K562 (cell line): Measurements from ENCODE around the gene AGAP1. TPM values are rescaled to one million over a fixed set of nuclear protein-coding genes. Genes with fewer than 3 reads are reported as not detected.

ENCODE experiments used
- BACH1 ChIP-seq: fragments of 200-800 bp; sonication (Bioruptor generic); IDR thresholded peaks from 2 replicates; pipeline ENCODE4 v1.6.1; 2016; ENCODE audit warnings: missing genetic modification characterization, missing compliant biosample characterization
- MNT ChIP-seq, 2 experiments: fragments of 450-650 bp; conservative IDR thresholded peaks; 2 replicates each; pipeline ENCODE4 v1.6.1; 2017; ENCODE audit warnings: mild to moderate bottlenecking in 2 of 2, moderate library complexity in 2 of 2
- MXI1 ChIP-seq: IDR thresholded peaks from 2 replicates; pipeline ENCODE4 v1.6.1; 2011; ENCODE audit warnings: low read depth, mild to moderate bottlenecking, improper control_type of control experiment, low read length
- PYGO2 ChIP-seq: fragments of 450-650 bp; IDR thresholded peaks from 2 replicates; pipeline ENCODE4 v1.6.1; 2016; ENCODE audit warnings: mild to moderate bottlenecking, missing genetic modification characterization, moderate library complexity, missing compliant biosample characterization
- SP1 ChIP-seq: sonication (generic); formaldehyde crosslinking; IDR thresholded peaks from 2 replicates; pipeline ENCODE4 v1.8.1; 2022; ENCODE audit warnings: mild to moderate bottlenecking, missing genetic modification reagents
- TBL1XR1 ChIP-seq, 2 experiments: IDR thresholded peaks; 2 replicates each; pipeline ENCODE4 v1.6.1; 2012; ENCODE audit warnings: improper control_type of control experiment in 2 of 2, low read length in 2 of 2, mild to moderate bottlenecking in 1 of 2
- ZNF785 ChIP-seq: fragments of 250-450 bp; sonication (Bioruptor Pico); IDR thresholded peaks from 2 replicates; pipeline ENCODE4 v1.4.0; 2020; ENCODE audit warnings: mild to moderate bottlenecking
- ZZZ3 ChIP-seq: fragments of 450-650 bp; IDR thresholded peaks from 2 replicates; pipeline ENCODE4 v1.6.1; 2016; ENCODE audit warnings: antibody characterized with exemption, mild to moderate bottlenecking, moderate library complexity
- polyA plus RNA-seq, 8 experiments: library from polyadenylated mRNA; depleted of rRNA in 4 of 8; stranded (reverse) in 5 of 8; unstranded in 3 of 8; fragments of >200 nt; fragmentation: Nextera tagmentation in 2 of 8; fragmentation: Illumina TruSeq in 1 of 8; extraction: Ambion mirVana in 2 of 8; extraction: Trizol in 1 of 8; gene quantifications; 2 replicates each; pipeline versions ENCODE4 v1.2.1 to v1.2.3, GENCODE V29; 2011 to 2014; ENCODE audit warnings: inconsistent platforms in 1 of 8, missing spikeins in 1 of 8
- total RNA-seq, 7 experiments: library from RNA; depleted of rRNA in 6 of 7; stranded (reverse); fragments of >200 nt in 6 of 7; fragmentation: Illumina TruSeq in 2 of 7; extraction: Trizol in 2 of 7; gene quantifications; 2 replicates each; pipeline versions ENCODE4 v1.2.1 to v1.2.3, GENCODE V29; 2011 to 2021; ENCODE audit warnings: low replicate concordance in 1 of 7
- TF ChIP-seq, protein P1 (sequence below), 2 experiments: fragments of 450-650 bp; formaldehyde crosslinking in 1 of 2; IDR thresholded peaks; 2 replicates each; pipeline versions ENCODE4 v1.4.0 to v1.6.1; 2014 to 2020; ENCODE audit warnings: mild to moderate bottlenecking in 2 of 2, borderline replicate concordance in 1 of 2, low read depth in 1 of 2
- TF ChIP-seq, protein P2 (sequence below), 2 experiments: fragments of 250-450 bp in 1 of 2; fragments of 450-650 bp in 1 of 2; sonication (Bioruptor Pico) in 1 of 2; IDR thresholded peaks; 2 replicates each; pipeline versions ENCODE4 v1.6.1 to v1.8.0; 2016 to 2021; ENCODE audit warnings: mild to moderate bottlenecking in 2 of 2, moderate library complexity in 2 of 2, missing compliant biosample characterization in 1 of 2, missing genetic modification characterization in 1 of 2
- TF ChIP-seq, protein P3 (sequence below): fragments of 250-450 bp; sonication (Bioruptor Pico); IDR thresholded peaks from 2 replicates; pipeline ENCODE4 v1.4.0; 2020; ENCODE audit warnings: borderline replicate concordance
- TF ChIP-seq, protein P4 (sequence below), 2 experiments: fragments of 200-800 bp in 1 of 2; sonication (Bioruptor generic) in 1 of 2; sonication (generic) in 1 of 2; formaldehyde crosslinking in 1 of 2; IDR thresholded peaks in 1 of 2; conservative IDR thresholded peaks in 1 of 2; 2 replicates each; pipeline versions ENCODE4 v1.5.0 to v1.6.1; 2016 to 2020; ENCODE audit warnings: missing compliant biosample characterization in 1 of 2, missing genetic modification characterization in 1 of 2, missing genetic modification reagents in 1 of 2

Gene AGAP1
- total and polyA plus RNA-seq, 9 of the 15 experiments (the other 6 are each of a cell fraction or from before 2014, with no cell fraction given) = 1.3 to 24.0 (median 10.6) TPM

DNA sequence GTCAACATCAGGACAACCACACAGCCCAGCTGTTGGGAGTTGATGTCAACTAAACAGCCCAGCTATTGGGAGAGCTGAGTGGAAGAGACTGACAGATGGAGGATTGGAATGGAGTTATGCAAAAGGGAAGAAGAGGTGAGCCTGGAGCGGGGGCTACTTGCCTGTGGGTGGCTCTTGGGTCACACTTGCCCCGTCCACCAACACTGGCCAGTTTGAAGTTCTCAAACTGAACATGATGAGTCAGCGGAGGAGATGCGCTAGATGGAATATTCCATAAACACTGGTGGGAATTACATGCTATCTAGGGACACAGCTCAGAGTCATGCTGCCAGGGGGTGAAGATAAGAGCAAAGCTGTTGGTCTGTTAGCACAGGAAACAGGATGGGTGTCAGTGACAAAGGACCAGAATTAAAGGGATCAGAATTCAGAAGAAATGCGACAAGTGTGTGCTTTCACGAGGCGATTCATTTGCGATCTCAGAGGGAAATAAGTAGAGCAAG is 33.2 kb upstream of the AGAP1 start (continued):
- TF ChIP-seq, protein P1, sequence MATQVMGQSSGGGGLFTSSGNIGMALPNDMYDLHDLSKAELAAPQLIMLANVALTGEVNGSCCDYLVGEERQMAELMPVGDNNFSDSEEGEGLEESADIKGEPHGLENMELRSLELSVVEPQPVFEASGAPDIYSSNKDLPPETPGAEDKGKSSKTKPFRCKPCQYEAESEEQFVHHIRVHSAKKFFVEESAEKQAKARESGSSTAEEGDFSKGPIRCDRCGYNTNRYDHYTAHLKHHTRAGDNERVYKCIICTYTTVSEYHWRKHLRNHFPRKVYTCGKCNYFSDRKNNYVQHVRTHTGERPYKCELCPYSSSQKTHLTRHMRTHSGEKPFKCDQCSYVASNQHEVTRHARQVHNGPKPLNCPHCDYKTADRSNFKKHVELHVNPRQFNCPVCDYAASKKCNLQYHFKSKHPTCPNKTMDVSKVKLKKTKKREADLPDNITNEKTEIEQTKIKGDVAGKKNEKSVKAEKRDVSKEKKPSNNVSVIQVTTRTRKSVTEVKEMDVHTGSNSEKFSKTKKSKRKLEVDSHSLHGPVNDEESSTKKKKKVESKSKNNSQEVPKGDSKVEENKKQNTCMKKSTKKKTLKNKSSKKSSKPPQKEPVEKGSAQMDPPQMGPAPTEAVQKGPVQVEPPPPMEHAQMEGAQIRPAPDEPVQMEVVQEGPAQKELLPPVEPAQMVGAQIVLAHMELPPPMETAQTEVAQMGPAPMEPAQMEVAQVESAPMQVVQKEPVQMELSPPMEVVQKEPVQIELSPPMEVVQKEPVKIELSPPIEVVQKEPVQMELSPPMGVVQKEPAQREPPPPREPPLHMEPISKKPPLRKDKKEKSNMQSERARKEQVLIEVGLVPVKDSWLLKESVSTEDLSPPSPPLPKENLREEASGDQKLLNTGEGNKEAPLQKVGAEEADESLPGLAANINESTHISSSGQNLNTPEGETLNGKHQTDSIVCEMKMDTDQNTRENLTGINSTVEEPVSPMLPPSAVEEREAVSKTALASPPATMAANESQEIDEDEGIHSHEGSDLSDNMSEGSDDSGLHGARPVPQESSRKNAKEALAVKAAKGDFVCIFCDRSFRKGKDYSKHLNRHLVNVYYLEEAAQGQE (IDR thresholded peaks at IDR 0.05; ENCODE audit: borderline replicate concordance) = peak; percentile 16; the same call in 1 of the 2 replicates
- TF ChIP-seq, protein P1 (CRISPR knock-in tag; IDR thresholded peaks at IDR 0.05; ENCODE audit: low read depth) = no peak
- TF ChIP-seq PYGO2 (tag) = no peak
- TF ChIP-seq MXI1 = 0 out of 2 replicates have a peak, but pooled peaks have one; percentile 47
- TF ChIP-seq, protein P2, sequence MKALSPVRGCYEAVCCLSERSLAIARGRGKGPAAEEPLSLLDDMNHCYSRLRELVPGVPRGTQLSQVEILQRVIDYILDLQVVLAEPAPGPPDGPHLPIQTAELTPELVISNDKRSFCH (CRISPR knock-in tag; IDR thresholded peaks at IDR 0.05) = no peak
- TF ChIP-seq, protein P2 (tag; IDR thresholded peaks at IDR 0.05) = peak; percentile 82
- TF ChIP-seq TBL1XR1 (IDR thresholded peaks at IDR 0.05; ENCODE audit: low read length in 2 of 2) = peak; percentile 69 to 97; a peak in 2 of 4 replicates
- no peak for TF ChIP-seq ZNF785 (CRISPR knock-in tag)
- TF ChIP-seq SP1 = no peak
- TF ChIP-seq ZZZ3 = no peak
- TF ChIP-seq MNT (conservative IDR thresholded peaks at IDR 0.05) = peak; percentile 42 to 84; a peak in 3 of 4 replicates
- TF ChIP-seq, protein P3, sequence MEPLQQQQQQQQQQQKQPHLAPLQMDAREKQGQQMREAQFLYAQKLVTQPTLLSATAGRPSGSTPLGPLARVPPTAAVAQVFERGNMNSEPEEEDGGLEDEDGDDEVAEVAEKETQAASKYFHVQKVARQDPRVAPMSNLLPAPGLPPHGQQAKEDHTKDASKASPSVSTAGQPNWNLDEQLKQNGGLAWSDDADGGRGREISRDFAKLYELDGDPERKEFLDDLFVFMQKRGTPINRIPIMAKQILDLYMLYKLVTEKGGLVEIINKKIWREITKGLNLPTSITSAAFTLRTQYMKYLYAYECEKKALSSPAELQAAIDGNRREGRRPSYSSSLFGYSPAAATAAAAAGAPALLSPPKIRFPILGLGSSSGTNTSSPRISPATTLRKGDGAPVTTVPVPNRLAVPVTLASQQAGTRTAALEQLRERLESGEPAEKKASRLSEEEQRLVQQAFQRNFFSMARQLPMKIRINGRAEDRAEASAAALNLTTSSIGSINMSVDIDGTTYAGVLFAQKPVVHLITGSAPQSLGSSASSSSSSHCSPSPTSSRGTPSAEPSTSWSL (CRISPR knock-in tag) = no peak
- TF ChIP-seq BACH1 (tag) = no peak
- TF ChIP-seq, protein P4, sequence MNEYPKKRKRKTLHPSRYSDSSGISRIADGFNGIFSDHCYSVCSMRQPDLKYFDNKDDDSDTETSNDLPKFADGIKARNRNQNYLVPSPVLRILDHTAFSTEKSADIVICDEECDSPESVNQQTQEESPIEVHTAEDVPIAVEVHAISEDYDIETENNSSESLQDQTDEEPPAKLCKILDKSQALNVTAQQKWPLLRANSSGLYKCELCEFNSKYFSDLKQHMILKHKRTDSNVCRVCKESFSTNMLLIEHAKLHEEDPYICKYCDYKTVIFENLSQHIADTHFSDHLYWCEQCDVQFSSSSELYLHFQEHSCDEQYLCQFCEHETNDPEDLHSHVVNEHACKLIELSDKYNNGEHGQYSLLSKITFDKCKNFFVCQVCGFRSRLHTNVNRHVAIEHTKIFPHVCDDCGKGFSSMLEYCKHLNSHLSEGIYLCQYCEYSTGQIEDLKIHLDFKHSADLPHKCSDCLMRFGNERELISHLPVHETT (CRISPR knock-in tag; conservative IDR thresholded peaks at IDR 0.05 in 1 of 2, IDR thresholded peaks at IDR 0.05 in 1 of 2) = 0 out of 4 replicates have a peak, but pooled peaks of 1 of the 2 experiments have one; percentile 41
